Measurements from ENCODE around the gene SFSWAP. TPM values are rescaled to one million over a fixed set of nuclear protein-coding genes. Genes with fewer than 3 reads are reported as not detected.
A peak's percentile ranks its signal among the peaks of the same experiment; 100 is the strongest.

Gene SFSWAP
- total and polyA plus RNA-seq, 2 of the 13 experiments (the other 11 are each of a cell fraction or from before 2014, with no cell fraction given) = 17.1 to 27.7 TPM

- peak; percentile 25; the same call in 1 of the 2 replicates for TF ChIP-seq ZNF800 (CRISPR knock-in tag; IDR thresholded peaks at IDR 0.05)
- TF ChIP-seq KDM5B (CRISPR knock-in tag; IDR thresholded peaks at IDR 0.05; ENCODE audit: borderline replicate concordance) = 0 out of 2 replicates have a peak, but pooled peaks have one; percentile 17
- TF ChIP-seq EZH2 (conservative IDR thresholded peaks at IDR 0.05; ENCODE audit: low read depth, low read length) = peak; percentile 66; the same call in 1 of the 2 replicates
- 0 out of 2 replicates have a peak, but pooled peaks have one; percentile 50 for TF ChIP-seq EED (CRISPR knock-in tag; IDR thresholded peaks at IDR 0.05)
- no peak for TF ChIP-seq RARA (CRISPR knock-in tag; IDR thresholded peaks at IDR 0.05)
- TF ChIP-seq, protein P1, sequence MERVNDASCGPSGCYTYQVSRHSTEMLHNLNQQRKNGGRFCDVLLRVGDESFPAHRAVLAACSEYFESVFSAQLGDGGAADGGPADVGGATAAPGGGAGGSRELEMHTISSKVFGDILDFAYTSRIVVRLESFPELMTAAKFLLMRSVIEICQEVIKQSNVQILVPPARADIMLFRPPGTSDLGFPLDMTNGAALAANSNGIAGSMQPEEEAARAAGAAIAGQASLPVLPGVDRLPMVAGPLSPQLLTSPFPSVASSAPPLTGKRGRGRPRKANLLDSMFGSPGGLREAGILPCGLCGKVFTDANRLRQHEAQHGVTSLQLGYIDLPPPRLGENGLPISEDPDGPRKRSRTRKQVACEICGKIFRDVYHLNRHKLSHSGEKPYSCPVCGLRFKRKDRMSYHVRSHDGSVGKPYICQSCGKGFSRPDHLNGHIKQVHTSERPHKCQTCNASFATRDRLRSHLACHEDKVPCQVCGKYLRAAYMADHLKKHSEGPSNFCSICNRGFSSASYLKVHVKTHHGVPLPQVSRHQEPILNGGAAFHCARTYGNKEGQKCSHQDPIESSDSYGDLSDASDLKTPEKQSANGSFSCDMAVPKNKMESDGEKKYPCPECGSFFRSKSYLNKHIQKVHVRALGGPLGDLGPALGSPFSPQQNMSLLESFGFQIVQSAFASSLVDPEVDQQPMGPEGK (CRISPR knock-in tag; IDR thresholded peaks at IDR 0.05) = peak; percentile 42
- peak; percentile 21; the same call in 1 of the 2 replicates for TF ChIP-seq GABPB1 (CRISPR knock-in tag; IDR thresholded peaks at IDR 0.05)
- no peak for TF ChIP-seq PRMT3 (CRISPR knock-in tag; IDR thresholded peaks at IDR 0.05; ENCODE audit: borderline replicate concordance, low read depth)
- peak in 1 of 2 experiments; percentile 40; a peak in 1 of 4 replicates for TF ChIP-seq HMGXB4 (CRISPR knock-in tag; IDR thresholded peaks at IDR 0.05; ENCODE audit: borderline replicate concordance in 1 of 2, low read depth in 1 of 2)
- TF ChIP-seq ZNF354B (CRISPR knock-in tag; IDR thresholded peaks at IDR 0.05) = no peak
- TF ChIP-seq, protein P2, sequence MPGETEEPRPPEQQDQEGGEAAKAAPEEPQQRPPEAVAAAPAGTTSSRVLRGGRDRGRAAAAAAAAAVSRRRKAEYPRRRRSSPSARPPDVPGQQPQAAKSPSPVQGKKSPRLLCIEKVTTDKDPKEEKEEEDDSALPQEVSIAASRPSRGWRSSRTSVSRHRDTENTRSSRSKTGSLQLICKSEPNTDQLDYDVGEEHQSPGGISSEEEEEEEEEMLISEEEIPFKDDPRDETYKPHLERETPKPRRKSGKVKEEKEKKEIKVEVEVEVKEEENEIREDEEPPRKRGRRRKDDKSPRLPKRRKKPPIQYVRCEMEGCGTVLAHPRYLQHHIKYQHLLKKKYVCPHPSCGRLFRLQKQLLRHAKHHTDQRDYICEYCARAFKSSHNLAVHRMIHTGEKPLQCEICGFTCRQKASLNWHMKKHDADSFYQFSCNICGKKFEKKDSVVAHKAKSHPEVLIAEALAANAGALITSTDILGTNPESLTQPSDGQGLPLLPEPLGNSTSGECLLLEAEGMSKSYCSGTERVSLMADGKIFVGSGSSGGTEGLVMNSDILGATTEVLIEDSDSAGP (CRISPR knock-in tag; IDR thresholded peaks at IDR 0.05; ENCODE audit: borderline replicate concordance) = no peak
Observed at GRCh38 chr12:131828671-131829355, 117.9 kb downstream of the SFSWAP start (continued).
